RPMI7951 (cell line): ENCODE data around the gene EFL1. TPM values are rescaled to one million over a fixed set of nuclear protein-coding genes. Genes with fewer than 3 reads are reported as not detected.
"Not testable (repeated sequence)": the region's sequence is repeated elsewhere in the genome, so short reads cannot be mapped to it uniquely, and the experiment has no call there.

Experiments
- DNase-seq: peaks from one replicate; pipeline ENCODE4 v3.0.0-alpha.2; 2012; ENCODE audit warnings: low read depth
- total RNA-seq: library from RNA; depleted of rRNA; stranded (reverse); fragments of >200 nt; shearing (Covaris generic); gene quantifications from 2 replicates; pipeline ENCODE4 v1.2.3, GENCODE V29; 2014

Gene EFL1
- total RNA-seq, 1 experiment from 2014 or later: 34.4 TPM

DNA sequence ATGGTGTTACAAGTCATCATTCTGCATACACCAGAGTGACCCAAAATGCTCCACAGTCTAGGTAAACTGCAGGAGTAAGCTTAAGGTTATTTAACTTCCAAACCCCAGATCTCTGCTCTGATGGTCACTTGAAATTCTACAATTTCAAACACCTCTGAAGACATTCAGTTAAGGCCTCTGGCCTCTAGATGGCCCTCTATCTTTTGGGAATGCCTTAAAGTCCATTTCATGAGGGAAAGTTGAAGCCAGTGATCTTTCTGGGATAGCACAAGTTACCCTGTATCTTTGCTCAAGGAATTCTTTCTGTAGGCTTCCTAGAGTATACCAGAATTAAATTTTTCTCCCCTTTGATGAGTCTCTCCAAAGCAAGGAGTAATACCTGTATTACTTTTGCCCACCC, 18.7 kb upstream of the EFL1 start:
- DNase-seq: not testable (repeated sequence)

DNA sequence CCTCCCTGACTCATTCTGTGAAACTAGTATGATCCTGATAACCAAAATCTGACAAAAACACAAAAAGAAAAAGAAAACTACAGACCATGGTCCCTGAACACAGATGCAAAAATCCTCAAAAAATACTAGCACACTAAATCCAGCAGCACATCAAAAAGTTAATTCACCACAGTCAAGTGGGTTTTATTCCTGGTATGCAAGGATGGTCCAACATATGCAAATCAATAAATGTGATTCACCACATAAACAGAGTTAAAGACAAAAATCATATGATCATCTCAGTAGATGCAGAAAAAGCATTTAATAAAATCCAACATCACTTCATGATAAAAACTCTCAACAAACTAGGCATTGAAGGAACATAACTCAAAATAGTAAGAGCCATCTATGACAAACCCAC, 12.9 kb upstream of the EFL1 start:
- no peak for DNase-seq

GRCh38 chr15:82272154-82272553, 9.6 kb upstream of the EFL1 start:
- DNase-seq: no peak

DNA sequence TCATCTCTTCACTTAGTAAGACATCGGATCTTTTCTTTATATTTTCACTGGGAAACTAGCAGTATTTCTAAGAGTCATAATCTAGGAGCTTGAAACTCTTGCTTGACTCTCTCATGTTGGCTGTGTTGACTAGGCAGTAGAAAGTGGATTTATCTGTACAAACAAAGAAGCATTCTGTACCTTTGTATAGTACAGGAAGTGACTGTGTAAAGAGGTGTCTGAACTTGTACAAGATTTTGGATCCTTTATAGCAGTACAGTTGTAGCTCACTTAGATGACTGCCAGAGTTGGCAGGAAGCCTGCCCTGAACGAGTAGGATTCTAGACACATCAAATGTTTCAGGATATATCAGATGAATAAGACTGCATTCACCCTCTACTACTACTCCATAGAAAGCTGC, 5.9 kb upstream of the EFL1 start:
- DNase-seq: not testable (repeated sequence)

DNA sequence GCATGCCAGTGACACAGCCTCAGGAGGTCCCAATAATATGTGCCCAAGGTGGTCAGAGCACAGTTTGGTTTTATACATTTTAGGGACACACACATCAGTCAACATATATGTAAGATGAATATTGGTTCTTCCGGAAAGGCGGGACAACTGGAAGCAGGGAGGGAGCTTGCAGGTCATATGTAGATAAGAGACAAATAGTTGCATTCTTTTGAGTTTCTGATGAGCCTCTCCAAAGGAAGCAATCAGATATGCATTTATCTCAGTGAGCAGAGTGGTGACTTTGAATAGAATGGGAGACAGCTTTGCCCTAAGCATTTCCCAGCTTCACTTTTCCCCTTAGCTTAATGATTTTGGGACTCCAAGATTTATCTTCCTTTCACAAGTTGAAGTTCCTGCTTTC, 4.6 kb upstream of the EFL1 start:
- not testable (repeated sequence) for DNase-seq

DNA sequence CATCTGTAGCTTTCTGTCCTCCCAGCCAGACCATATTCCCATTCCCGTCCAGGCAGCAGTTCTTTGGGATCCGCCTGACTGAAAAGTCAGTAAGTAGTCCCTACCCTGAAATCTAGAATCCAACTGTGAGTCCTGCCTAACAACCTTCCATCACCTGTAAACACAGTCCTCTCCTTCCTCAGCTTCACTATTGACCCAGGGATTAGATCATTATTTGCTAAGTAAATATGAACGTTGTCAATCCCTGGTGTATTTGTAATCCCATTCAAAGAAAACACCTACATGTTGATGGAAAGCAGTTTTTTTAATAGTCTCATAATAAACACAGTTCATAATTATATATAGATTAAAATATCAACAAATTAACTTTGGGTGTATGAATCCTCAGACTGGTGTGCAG, 816 bp upstream of the EFL1 start:
- no peak for DNase-seq

- peak; percentile 85 for DNase-seq
These were observed 740 bp downstream of the EFL1 start for GRCh38 chr15:82261566-82262421.

DNA sequence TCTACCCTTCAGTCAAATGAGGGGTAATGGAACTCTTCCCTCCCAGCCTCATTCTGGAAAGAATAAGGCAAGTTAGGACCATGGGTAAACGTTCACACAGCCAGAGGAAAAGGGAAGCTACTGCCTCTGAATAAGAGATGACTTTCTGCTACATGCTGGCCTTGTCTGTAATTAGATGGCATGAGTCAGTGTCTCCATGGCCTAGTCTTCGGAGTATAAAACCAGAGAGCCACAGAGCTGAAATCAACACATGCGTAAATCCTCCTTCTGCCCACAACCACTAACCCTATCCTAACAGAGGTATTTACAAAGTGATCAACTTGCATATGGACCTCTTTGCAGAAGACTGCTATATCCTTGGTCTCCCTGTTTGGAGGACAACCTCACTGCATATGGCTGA, 14.3 kb downstream of the EFL1 start:
- DNase-seq: peak; percentile 57

GRCh38 chr15:82245956-82246355, 16.6 kb downstream of the EFL1 start:
- not testable (repeated sequence) for DNase-seq

GRCh38 chr15:82243644-82244043, 18.9 kb downstream of the EFL1 start:
- not testable (repeated sequence) for DNase-seq

DNA sequence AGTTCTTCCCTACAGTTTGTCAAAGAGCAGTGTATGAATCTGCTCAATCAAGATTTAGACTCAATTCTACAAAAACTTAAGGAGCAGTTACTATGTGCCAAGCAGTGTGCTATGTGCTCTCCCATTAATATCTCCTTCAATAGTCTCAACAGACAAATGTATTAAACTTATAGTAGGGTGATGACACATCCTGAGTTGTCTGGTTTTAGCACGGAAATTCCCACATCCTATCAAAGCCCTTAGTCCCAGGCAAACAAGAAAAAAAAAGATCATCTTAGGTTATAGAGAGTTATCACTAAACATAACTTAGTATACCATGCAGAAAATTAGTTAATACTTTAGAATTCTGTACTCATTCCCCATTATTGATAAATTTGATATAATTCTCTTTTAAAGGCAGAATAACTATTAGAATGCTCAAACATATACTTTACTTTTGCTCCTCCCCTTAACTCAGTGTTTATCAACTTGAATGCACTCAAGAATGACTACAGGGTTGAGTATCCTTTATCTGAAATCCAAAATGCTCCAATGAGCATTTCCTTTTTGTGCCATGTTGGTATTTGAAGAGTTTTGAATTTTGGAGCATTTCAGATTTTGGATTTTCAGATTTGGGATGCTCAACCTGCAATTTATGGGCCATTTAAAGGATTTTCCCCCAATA, 20.6 kb downstream of the EFL1 start:
- DNase-seq: peak; percentile 58

DNA sequence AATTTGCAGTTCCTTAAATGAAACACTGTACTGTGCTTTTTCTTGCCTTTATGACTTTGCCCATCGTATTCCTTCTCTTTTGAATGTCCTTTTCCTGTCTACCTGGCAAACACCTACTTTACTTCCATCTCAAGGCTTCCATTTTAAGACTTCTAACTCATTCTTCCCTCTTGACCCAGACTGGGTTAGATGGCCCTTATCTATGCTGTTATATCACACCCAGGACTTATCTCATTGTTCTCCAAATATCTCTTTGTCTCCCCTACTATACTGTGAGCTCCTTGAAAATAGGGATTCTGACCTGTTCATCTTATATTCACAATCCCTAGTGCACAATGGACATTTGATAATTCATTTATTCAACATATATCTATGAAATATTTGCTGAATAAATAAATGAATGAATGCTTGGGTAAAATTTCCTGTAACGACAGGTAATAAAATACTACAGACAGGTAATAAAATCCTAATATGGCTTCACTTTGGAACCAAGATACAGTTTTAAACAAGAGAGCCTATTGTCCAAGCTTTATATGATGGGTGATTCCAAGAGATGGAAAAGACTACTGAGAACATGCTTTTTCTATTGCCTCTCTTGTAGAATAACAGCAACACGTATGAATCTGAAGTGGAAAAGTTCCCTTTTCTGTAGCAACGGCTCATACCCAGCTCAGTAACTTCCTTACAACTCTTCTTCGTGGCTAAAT, 22.7 kb downstream of the EFL1 start:
- no peak for DNase-seq

DNA sequence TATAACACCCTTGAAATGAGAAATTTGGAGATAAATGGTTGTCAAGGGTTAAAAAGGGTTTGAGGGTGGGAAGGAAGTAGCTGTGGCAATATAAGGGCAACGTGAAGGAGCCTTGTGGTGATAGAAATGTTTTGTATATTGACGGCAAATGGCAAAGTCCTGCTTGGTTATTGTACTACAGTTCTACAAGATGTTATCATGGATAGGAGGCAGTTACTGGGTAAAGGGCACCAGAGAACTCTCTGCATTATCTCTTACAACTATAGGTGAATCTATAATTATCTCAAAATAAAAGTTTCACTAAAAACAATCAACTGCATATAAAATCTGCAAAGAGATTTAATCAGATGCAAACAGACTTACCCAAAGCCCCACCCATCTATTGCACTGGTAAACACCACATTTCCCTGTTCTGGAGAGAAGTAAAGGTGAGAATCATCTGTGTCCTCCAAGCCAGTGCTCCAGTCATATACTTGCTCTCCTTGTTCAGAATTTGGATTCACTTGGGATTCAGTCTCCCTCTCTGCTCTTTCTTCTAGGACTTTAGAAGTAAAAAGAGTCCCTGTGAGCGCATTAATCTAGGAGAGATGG, 24.5 kb downstream of the EFL1 start:
- not testable (repeated sequence) for DNase-seq

GRCh38 chr15:82231842-82232241, 30.7 kb downstream of the EFL1 start:
- DNase-seq: no peak

- no peak for DNase-seq
These were observed 31.3 kb downstream of the EFL1 start for GRCh38 chr15:82231233-82231632.

- DNase-seq: peak; percentile 3
These were observed 33.8 kb downstream of the EFL1 start for GRCh38 chr15:82228750-82229149.

GRCh38 chr15:82221535-82221934, 41.0 kb downstream of the EFL1 start:
- peak; percentile 42 for DNase-seq

GRCh38 chr15:82216092-82216491, 46.4 kb downstream of the EFL1 start:
- DNase-seq: not testable (repeated sequence)

DNA sequence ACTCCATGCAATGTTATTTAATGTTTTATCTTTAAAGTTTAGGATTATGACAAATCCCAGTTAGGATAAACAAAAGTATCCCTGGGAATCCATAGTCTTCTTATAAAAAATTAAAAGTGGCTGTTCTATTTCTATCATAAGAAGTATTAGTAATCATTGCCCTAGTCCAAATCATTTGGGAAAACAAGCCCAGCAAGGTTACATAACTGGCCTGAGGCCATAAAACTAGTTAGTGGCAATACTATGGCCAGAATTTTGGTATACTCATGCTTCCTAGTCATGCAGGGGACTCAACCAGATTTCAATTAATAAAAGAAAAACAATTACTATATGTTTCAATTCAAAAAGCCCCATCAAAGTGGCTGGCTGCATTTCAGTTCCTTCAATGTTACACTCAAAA, 50.3 kb downstream of the EFL1 start:
- DNase-seq: not testable (repeated sequence)

GRCh38 chr15:82210066-82210597, 52.4 kb downstream of the EFL1 start:
- DNase-seq: peak; percentile 77

DNA sequence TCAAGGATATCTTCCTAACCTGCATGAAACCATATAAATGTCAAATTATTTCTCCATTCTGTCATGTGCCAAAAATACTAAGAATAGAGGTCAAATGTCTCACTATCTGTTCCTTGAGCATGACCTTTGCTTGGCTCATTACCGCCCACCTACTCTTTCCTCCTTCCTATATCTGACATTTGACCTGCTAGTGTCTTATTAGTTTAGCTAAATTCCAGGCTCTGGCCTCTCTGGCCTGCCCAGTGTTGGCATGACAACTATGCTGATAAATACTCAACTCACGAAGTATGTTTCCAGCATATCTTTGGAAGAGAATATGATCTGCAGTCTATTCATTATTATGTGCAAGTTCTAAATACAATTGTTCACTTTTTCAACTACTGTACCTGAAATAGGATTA, 58.0 kb downstream of the EFL1 start:
- not testable (repeated sequence) for DNase-seq
